Measurements from ENCODE around the gene CTAGE9. TPM values are rescaled to one million over a fixed set of nuclear protein-coding genes. Genes with fewer than 3 reads are reported as not detected.
"Not testable (repeated sequence)": the region's sequence is repeated elsewhere in the genome, so short reads cannot be mapped to it uniquely, and the experiment has no call there.

Gene CTAGE9
- total RNA-seq, 1 donor from 2014 or later = not detected

GRCh38 chr6:131728296-131728939, 17.6 kb upstream of the CTAGE9 start:
- intact Hi-C loops (cut with micrococcal nuclease) = no loop called here

- intact Hi-C loops (cut with micrococcal nuclease) = no loop called here
Observed at GRCh38 chr6:131727868-131728267, 17.1 kb upstream of the CTAGE9 start.

DNA sequence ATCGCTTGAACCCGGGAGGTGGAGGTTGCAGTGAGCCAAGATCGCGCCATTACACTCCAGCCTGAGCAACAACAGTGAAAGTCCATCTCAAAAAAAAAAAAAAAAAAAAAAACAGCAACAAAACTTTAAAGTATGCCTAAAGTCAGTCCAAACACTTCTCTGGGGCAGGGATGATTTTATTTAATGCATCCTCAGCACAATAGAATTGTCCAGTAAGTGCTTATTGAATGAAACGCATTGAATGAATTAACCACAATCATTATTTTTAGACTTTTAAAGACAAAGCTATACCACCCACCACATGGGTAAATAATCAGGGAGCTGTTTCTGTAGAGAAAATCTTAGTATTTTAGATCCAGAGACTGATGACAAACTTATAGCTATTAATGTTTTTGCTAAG, 16.6 kb upstream of the CTAGE9 start:
- intact Hi-C loops (cut with micrococcal nuclease) = no loop called here

DNA sequence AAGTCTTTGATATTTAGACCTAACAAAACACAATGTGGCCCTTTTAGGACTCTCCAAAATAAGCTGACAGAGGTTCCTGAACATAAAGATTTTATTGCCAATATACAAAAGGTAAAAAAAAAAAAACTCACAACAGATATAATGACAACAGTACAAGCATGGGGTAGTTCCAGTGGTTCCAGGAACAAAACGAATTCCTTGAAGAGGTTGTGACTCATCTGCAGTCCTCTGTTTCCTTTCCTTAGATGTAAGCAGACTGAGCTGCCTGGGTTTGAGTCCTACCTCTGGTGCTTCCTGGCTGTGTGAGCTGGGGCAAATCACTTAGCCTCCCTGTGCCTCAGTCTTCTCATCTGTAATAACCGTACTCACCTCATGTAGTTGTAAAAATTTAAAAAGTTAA, 13.3 kb upstream of the CTAGE9 start:
- intact Hi-C loops (cut with micrococcal nuclease) = no loop called here

DNA sequence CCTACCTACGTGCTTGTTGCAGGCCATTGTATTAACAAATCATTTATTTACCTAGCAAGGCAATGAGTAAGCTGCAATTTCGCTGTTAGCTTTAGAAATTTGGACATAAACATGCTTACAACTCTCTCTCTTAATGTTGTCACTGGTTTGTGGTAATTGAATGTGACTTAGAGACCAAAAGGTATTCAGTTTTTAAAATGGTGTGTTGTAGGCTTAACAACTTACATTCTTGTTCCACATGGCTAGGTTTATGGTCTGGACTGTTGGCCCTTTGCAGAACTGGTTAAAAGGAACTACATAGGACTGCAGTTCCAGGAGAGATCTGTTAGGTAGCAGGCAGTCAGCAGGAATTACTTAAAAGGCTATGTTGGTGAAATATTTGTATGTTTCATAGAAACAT, 10.3 kb upstream of the CTAGE9 start:
- intact Hi-C loops (cut with micrococcal nuclease) = no loop called here

DNA sequence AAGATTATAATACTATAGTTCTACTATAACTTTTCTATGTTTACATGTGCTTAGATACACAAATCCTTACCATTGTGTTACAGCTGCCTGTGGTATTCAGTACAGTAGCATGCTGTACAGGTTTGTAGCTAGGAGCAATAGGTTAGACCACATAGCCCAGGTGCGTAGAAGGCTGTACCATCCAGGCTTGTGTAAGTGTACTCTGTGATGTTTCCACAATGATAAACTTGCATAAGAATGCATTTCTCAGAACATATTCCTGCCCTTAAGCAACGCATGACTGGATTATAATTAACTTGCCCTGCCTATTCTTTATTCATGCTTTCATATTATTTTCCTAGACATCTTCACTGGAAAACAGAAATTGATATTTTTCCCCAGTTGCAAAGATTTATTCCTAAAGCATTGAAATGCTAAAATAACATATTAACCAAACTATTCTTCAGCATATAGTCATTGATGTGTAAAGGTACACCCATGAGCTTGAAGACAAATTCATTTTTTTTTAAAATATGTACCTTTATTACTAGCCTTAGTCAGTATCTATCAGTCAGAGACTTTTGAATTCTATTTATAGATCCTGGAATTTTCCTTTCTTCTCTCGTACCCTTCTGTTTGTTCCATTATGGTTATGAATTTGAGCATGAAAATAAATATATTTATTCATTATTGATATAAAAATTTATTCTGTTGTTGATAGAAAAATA, 7.2 kb upstream of the CTAGE9 start:
- intact Hi-C loops (cut with micrococcal nuclease) = no loop called here

DNA sequence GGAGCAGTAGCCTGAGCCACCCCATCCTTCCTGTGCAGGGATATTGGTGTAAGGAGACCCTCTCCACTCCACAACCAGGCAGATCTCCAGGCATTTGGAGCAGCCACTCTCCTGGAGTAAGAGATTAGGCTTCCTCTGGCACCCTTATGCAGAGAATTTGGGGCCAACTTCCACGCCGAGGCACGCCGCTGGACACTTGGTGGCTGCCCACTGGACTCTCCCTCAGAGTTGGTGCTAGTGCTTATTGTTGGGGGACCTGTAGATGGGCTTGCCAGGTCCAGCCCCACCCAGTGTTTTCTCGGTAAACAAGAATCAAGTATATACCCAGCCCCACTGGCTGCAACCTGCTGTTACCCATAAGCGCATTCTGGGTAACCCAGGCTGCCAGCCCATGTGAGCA, 4.8 kb upstream of the CTAGE9 start:
- intact Hi-C loops (cut with micrococcal nuclease) = not testable (repeated sequence)

GRCh38 chr6:131703905-131704304, 6.9 kb downstream of the CTAGE9 start:
- intact Hi-C loops (cut with micrococcal nuclease) = not testable (repeated sequence)

GRCh38 chr6:131700851-131701250, 10.0 kb downstream of the CTAGE9 start:
- intact Hi-C loops (cut with micrococcal nuclease) = not testable (repeated sequence)

- intact Hi-C loops (cut with micrococcal nuclease) = loop anchor here (5.0 kb wide), 1 partner anchor 195 kb away; no protein-coding TSS in a partner anchor
Observed at GRCh38 chr6:131696956-131697355, 13.9 kb downstream of the CTAGE9 start.

GRCh38 chr6:131694832-131695426, 15.9 kb downstream of the CTAGE9 start:
- intact Hi-C loops (cut with micrococcal nuclease) = loop anchor here (5.0 kb wide), 1 partner anchor 197 kb away; no protein-coding TSS in a partner anchor

- intact Hi-C loops (cut with micrococcal nuclease) = no loop called here
Observed at GRCh38 chr6:131693384-131693783, 17.4 kb downstream of the CTAGE9 start.

DNA sequence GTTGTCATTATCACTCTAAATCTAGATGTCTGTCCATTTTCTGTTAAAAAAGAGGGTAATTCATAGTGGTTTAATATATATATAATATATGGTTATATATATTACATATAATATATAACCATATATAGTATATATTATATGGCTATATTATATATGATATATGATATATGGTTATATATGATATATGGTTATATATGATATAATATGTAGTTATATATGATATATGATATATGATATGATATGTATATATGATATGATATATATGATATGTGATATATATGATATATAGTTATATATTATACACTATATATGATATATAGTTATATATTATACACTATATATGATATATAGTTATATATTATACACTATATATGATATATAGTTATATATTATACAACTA, 18.2 kb downstream of the CTAGE9 start:
- intact Hi-C loops (cut with micrococcal nuclease) = no loop called here

DNA sequence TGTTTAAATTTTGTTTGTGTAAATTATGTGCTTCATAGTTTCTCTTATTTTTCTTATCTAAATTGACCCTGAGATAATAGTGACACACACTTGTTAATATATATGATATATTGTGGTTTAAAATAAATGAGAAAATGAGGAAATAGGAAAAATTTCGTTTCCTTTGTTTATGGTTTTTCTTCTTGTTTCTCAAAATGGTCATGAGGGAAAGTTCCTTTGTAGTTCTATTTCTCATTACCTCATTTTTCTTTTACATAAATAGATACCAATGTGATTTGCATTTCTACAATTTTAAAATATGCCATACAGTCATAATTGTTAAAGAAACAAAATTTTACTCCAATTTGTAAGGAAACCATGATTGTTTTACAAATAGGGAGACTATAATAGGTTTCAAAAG, 18.8 kb downstream of the CTAGE9 start:
- intact Hi-C loops (cut with micrococcal nuclease) = no loop called here

DNA sequence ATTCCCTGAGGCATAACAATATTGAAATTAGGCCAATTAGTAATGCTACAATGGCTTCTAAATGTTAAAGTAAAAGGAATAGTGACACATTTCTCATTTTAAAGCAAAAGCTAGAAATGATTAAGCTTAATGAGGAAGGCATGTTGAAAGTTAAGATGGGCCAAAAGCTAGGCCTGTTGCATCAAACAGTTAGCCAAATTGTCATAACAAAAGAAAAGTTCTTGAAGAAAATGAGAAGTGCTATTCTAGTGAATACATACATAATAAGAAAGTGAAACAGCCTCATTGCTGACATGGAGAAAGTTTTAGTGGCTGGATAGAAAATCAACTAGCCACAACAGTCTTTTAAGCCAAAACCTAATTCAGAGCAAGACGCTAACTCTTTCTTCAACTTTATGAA, 22.5 kb downstream of the CTAGE9 start:
- intact Hi-C loops (cut with micrococcal nuclease) = loop anchor here (5.0 kb wide), 1 partner anchor 61 kb away; the partner anchor contains the start of gene MED23

DNA sequence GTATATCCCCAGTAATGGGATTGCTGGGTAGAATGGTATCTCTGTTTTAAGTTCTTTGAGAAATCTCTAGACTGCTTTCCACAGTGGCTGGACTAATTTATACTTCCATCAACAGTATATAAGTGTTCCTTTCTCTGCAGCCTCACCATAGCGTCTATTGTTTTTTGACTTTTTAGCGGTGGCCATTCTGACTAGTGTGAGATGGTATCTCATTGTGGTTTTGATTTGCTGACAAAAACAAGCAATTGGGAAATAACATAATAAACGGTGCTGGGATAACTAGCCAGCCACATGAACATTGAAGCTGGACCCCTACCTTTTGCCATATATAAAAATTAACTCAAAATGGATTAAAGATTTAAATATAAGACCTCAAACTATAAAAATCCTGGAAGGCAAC, 23.8 kb downstream of the CTAGE9 start:
- intact Hi-C loops (cut with micrococcal nuclease) = loop anchor here (5.0 kb wide), 1 partner anchor 60 kb away; the partner anchor contains the start of gene MED23

- intact Hi-C loops (cut with micrococcal nuclease) = loop anchor here (5.0 kb wide), 1 partner anchor 58 kb away; the partner anchor contains the start of gene MED23
Observed at GRCh38 chr6:131685266-131685780, 25.5 kb downstream of the CTAGE9 start.

DNA sequence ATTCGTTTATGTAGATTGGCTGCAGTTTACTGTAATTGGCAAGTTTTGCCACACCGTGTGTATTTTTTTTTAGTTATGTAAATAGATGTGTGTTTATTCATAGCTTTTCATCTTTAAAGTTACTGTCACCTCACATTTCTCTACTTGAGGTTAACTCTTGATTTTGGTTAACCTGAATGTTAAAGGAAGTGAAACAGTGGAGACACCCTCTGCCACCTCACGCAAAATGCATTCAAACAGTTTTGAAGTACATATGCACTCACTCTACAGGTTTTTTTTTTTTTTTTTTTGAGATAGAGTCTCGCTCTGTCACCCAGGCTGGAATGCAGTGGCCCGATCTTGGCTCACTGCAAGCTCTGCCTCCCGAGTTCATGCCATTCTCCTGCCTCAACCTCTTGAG, 27.3 kb downstream of the CTAGE9 start:
- intact Hi-C loops (cut with micrococcal nuclease) = loop anchor here (1.0 kb wide), 1 partner anchor 43 kb away; no protein-coding TSS in a partner anchor

DNA sequence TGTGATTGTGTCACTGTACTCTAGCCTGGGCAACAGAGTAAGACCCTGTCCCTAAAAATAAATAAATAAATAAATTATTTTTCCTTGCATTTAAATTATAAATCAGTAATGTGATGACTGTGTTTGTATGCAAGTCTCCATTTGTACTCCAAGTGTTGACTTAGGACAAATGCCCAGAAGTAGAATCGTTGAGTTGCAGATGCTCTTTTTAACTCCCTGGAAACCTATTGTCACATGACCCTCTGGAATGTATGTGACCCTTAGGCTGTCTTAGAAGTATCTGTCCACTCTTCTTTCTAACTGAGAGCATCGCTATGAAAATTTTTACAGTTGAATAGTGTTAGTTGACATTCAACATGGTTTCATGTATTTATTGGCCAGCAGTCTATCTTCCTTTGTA, 28.4 kb downstream of the CTAGE9 start:
- intact Hi-C loops (cut with micrococcal nuclease) = no loop called here

DNA sequence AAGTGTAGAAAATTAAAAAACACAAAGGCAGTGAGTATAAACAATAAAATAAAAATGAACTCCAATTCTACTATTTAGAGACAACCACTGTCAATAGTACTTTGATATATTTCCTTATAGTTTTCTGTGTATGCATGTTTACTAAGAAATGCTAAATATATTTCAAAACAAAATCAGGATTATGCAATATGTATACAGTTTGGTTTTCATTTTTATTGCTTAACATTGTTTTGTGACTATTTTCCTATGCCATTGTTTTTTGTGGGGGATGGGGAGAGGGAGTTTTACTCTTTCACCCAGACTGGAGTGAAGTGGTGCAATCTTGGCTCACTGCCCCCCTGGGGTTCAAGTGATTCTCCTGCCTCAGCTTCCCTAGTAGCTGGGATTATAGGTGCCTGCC, 29.2 kb downstream of the CTAGE9 start:
- intact Hi-C loops (cut with micrococcal nuclease) = no loop called here

DNA sequence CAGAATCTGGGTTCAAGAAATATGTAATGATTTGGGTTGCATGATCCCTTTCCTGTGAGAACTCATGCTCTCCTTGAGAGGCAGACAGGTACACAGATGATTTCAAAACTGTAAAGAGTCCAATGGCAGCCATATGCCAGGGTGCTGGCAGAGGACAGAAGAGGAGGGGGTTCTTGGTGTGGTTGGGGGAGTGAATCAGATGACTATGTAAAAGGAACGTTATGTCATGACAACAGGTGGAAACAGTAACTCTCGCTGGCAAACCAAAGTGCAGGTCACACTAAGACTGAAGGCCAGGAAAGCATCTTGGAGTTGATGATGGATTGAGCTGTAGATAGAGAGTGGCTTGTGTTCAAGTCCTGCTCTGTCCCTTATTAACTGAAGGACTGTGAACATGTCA, 29.9 kb downstream of the CTAGE9 start:
- intact Hi-C loops (cut with micrococcal nuclease) = no loop called here

- intact Hi-C loops (cut with micrococcal nuclease) = no loop called here
Observed at GRCh38 chr6:131678442-131678841, 32.4 kb downstream of the CTAGE9 start.

All from T-helper 1 cell treated with Interleukin-12 subunit alpha and Interleukin-12 subunit beta and Interleukin-4 antibody, amounts not matched to agents 30 ng/mL and 1 ng/mL, for 36 hours (primary cell).